Gastrocnemius medialis (tissue), 4 donors: ENCODE results near the gene B4GALT1.

Experiments
- CTCF ChIP-seq, 5 experiments: fragments of 450-650 bp in 3 of 5; fragments of 200-600 bp in 2 of 5; sonication (generic) in 2 of 5; IDR thresholded peaks in 4 of 5; conservative IDR thresholded peaks in 1 of 5; 1 replicate in 4 of 5; 2 replicates in 1 of 5; pipeline ENCODE4 v1.5.1; 2016 to 2019; ENCODE audit warnings: antibody characterized with exemption in 5 of 5, mild to moderate bottlenecking in 3 of 5, moderate library complexity in 3 of 5
- POLR2A ChIP-seq, 2 donors: fragments of 450-650 bp; IDR thresholded peaks; one replicate each; pipeline ENCODE4 v1.6.1; 2017; ENCODE audit warnings: antibody characterized with exemption in 2 of 2, mild to moderate bottlenecking in 2 of 2, moderate library complexity in 2 of 2

DNA sequence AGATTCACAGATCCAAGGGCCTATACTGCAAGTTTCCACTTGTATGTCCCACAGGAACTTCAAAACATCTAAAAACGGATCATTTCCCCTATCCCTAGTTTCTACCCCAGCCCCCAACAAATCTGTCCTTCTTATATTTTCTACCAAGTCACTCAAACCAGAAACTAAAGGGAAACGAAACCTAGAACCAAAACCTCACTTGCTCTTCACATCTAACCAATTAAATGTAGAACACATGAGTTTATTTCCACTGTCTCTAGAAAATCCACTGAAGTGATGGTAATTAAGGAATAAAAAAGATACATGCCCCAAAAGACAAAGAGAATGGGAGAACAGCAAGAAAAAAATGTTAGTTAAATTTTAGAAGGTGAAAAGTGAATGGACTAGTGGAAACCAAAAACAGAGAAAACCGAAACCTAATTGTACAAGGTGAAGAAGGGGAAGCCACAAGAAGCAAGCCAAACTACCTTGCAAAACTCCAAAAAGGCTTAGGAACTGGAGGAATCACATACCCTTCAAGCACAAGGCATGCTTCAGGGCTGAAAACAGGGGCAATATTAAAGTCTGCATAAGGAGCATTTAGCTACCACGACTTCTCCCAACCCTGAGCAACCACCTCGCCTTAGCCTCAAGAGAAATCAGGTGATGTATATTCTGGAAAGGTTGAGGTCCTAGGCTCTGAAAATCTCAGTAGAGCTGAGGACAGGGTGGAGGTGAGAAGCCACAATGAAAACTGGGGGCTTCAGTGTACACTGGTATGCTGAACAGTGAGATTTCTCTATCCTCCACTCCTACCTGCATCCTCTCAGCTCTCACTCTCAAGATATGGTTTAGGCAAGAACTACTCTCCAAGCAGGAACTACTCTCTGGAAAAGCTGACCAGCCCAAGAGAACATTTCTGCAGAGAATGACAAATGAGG, 101.7 kb downstream of the B4GALT1 start:
- TF ChIP-seq CTCF (IDR thresholded peaks at IDR 0.05 in 4 of 5, conservative IDR thresholded peaks at IDR 0.05 in 1 of 5), result no peak
- no peak for TF ChIP-seq POLR2A (IDR thresholded peaks at IDR 0.05)
